T-helper 1 cell treated with Interleukin-12 subunit alpha and Interleukin-12 subunit beta and Interleukin-4 antibody, amounts not matched to agents 30 μg/mL and 1 μg/mL, for 36 hours (primary cell): ENCODE data around the gene CLEC12A.

Experiments
- H3K27ac Mint-ChIP-seq: one replicate; pipeline ENCODE4 v1.8.0; 2021; ENCODE audit warnings: mild to moderate bottlenecking, mixed read lengths
- H3K27me3 Mint-ChIP-seq: one replicate; pipeline ENCODE4 v1.8.0; 2021; ENCODE audit warnings: low read depth, mixed read lengths
- H3K36me3 Mint-ChIP-seq: one replicate; pipeline ENCODE4 v1.8.0; 2021; ENCODE audit warnings: low read depth, mixed read lengths
- H3K4me1 Mint-ChIP-seq: one replicate; pipeline ENCODE4 v1.8.0; 2021; ENCODE audit warnings: low read depth, mixed read lengths
- H3K4me3 Mint-ChIP-seq: one replicate; pipeline ENCODE4 v1.8.0; 2021; ENCODE audit warnings: mild to moderate bottlenecking, moderate library complexity, mixed read lengths
- H3K9me3 Mint-ChIP-seq: one replicate; pipeline ENCODE4 v1.8.0; 2021; ENCODE audit warnings: mixed read lengths

The CLEC12A gene

DNA sequence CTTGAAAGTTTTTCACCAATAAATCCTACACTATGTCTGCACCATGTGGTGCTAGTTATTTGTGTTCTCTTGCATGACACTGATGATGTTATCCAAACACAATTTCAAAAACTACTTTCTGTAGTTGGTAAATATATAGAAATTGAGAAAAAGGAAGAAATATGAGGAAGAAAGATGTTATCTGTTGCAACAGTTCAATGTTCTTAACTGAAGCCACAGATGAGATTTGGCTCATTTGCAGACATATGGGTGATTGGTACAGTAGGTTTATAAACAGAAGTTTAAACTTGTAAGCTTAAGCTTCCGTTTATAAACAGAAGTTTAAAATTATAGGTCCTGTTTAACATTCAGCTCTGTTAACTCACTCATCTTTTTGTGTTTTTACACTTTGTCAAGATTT lies at the start of gene CLEC12A:
Gene CLEC12A (plus strand): TSS at position 229 of the 400 bp plus-strand sequence. CDS start 188 bp downstream, outside the sequence.
- H3K36me3 Mint-ChIP-seq: no peaks in the 10 kb centered on the region
- H3K9me3 Mint-ChIP-seq: peaks cover 6% of the 10 kb centered on the region
- H3K4me1 Mint-ChIP-seq: no peaks in the 10 kb centered on the region
- peaks cover 41% of the 10 kb centered on the region for H3K27me3 Mint-ChIP-seq
- H3K27ac Mint-ChIP-seq: no peak within 1 kb of the TSS
- H3K4me3 Mint-ChIP-seq: no peak within 1 kb of the TSS

DNA sequence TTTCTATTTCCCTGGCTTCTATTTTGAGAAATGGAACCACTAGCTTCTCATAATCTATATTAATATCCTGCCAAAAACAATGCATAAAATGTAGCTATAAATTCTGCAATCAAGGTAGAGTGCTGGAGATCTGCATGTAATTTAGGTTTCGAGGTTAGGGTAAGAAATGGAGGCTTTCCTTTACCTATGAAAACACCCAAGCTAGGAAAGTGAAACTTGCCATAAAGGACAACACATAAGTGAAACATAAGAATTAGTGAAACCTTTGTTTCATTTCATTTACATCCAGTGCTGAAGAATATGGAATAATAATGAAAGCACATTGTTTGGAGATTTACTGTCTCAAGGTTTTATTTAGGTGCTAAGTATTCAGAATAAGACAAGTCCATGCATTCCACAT lies 48.8 kb upstream of the CLEC12A start:
- Mint-ChIP-seq H3K4me1 (peaks cover 20% of the 10 kb centered on the region), H3K36me3 (peaks cover 4% of the 10 kb centered on the region), H3K4me3 (peak overlapping the region; percentile 9), H3K27ac (no peak overlapping the region), H3K9me3 (peaks cover 4% of the 10 kb centered on the region), H3K27me3 (peaks cover 21% of the 10 kb centered on the region)

DNA sequence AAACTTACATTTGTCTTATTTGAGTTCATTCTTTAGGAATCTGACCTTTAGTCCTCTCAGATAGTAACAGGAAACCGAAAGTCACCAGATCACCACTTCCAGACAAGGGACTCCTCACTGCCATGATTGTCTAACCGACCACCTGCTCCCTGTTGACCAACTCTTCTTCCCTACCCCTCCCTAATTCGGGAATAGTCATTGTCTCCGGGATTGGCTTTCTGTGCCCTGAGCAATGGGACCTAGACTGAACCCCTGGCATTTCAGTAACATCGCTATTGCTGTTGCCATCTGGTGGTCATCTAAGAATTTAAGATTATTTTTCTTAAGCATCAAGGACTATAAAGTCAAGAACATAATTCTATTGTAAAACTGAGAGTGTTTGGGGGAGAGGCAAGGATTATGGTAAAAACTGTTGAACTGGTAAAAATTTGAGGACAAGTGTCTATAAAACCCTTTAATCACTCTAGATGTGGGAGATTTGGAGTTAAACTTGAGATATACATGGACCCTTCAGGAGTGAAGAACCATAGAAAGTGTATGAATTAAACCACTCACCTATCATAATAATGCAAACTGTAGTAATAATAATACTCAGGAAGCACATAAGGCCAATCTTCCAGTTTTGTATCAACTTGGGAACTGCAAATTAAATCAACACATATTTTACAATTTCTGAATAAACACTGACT lies 45.4 kb upstream of the CLEC12A start:
- H3K27me3 Mint-ChIP-seq: peaks cover 22% of the 10 kb centered on the region
- peaks cover 20% of the 10 kb centered on the region for H3K4me1 Mint-ChIP-seq
- H3K9me3 Mint-ChIP-seq: no peaks in the 10 kb centered on the region
- peak overlapping the region; percentile 73 for H3K4me3 Mint-ChIP-seq
- peaks cover 2% of the 10 kb centered on the region for H3K36me3 Mint-ChIP-seq
- H3K27ac Mint-ChIP-seq: no peak overlapping the region

DNA sequence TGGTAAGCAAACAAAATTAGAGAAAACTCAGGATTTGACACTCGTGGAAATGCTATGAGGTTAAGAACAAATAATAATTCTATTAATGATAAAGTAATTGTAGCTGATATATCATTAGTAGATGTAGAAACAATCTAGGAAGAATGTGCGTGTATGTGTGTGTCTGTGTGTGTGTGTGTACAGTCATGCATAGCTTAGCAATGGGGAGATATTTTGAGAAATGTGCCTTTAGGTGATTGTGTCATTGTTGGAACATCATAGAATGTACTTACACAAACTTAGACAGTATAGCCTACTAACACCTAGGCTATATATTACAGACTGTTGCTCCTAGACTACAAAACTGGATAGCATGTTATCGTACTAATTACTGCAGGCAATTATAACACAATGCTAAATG lies 44.3 kb upstream of the CLEC12A start:
- Mint-ChIP-seq H3K4me1 (peaks cover 18% of the 10 kb centered on the region), H3K36me3 (peaks cover 2% of the 10 kb centered on the region), H3K27me3 (peaks cover 27% of the 10 kb centered on the region), H3K4me3 (no peak overlapping the region), H3K9me3 (no peaks in the 10 kb centered on the region), H3K27ac (no peak overlapping the region)

GRCh38 chr12:9928607-9929006 lies 42.6 kb upstream of the CLEC12A start:
- Mint-ChIP-seq H3K9me3 (no peaks in the 10 kb centered on the region), H3K4me3 (no peak overlapping the region), H3K27me3 (peaks cover 39% of the 10 kb centered on the region), H3K4me1 (peaks cover 5% of the 10 kb centered on the region), H3K27ac (no peak overlapping the region), H3K36me3 (no peaks in the 10 kb centered on the region)

GRCh38 chr12:9931245-9931644 lies 40.0 kb upstream of the CLEC12A start:
- no peaks in the 10 kb centered on the region for H3K4me1 Mint-ChIP-seq
- no peaks in the 10 kb centered on the region for H3K36me3 Mint-ChIP-seq
- no peak overlapping the region for H3K27ac Mint-ChIP-seq
- no peaks in the 10 kb centered on the region for H3K9me3 Mint-ChIP-seq
- H3K27me3 Mint-ChIP-seq: peaks cover 38% of the 10 kb centered on the region
- no peak overlapping the region for H3K4me3 Mint-ChIP-seq

GRCh38 chr12:9932270-9932669 lies 38.9 kb upstream of the CLEC12A start, which contains the start of gene CLEC2A:
CLEC2A (minus strand) TSS chr12:9932370; CDS start chr12:9932329, 41 bp downstream.
- Mint-ChIP-seq H3K27ac (no peak within 1 kb of the TSS), H3K27me3 (peaks cover 35% of the 10 kb centered on the region), H3K9me3 (no peaks in the 10 kb centered on the region), H3K4me1 (no peaks in the 10 kb centered on the region), H3K36me3 (no peaks in the 10 kb centered on the region), H3K4me3 (no peak within 1 kb of the TSS)

DNA sequence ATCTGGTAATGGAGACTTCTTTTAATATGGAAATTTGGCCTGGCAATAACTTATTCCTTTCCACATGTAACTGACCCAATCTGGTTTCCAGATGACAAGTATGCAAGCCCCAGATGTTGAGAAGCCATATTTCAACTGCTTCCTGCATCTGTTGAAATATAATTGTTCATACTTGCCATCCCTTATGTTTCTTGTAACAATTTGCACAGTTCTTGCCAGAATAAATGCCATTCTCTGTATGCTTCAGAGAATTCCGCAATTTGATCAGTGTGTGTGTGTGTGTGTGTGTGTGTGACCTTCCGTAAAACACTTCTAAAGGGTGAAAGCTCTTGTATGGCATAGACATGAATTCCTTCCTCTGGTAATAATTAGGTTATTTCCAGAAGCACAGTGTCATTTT lies 37.3 kb upstream of the CLEC12A start:
- no peaks in the 10 kb centered on the region for H3K36me3 Mint-ChIP-seq
- H3K4me1 Mint-ChIP-seq: no peaks in the 10 kb centered on the region
- H3K27ac Mint-ChIP-seq: no peak overlapping the region
- no peak overlapping the region for H3K4me3 Mint-ChIP-seq
- H3K27me3 Mint-ChIP-seq: peaks cover 24% of the 10 kb centered on the region
- no peaks in the 10 kb centered on the region for H3K9me3 Mint-ChIP-seq

GRCh38 chr12:9935026-9935425 lies 36.2 kb upstream of the CLEC12A start:
- H3K27ac Mint-ChIP-seq: no peak overlapping the region
- no peaks in the 10 kb centered on the region for H3K4me1 Mint-ChIP-seq
- H3K36me3 Mint-ChIP-seq: no peaks in the 10 kb centered on the region
- no peak overlapping the region for H3K4me3 Mint-ChIP-seq
- H3K27me3 Mint-ChIP-seq: peaks cover 24% of the 10 kb centered on the region
- H3K9me3 Mint-ChIP-seq: no peaks in the 10 kb centered on the region

GRCh38 chr12:9936591-9936990 lies 34.6 kb upstream of the CLEC12A start:
- no peak overlapping the region for H3K4me3 Mint-ChIP-seq
- H3K27ac Mint-ChIP-seq: no peak overlapping the region
- H3K36me3 Mint-ChIP-seq: no peaks in the 10 kb centered on the region
- H3K9me3 Mint-ChIP-seq: no peaks in the 10 kb centered on the region
- H3K4me1 Mint-ChIP-seq: peaks cover 6% of the 10 kb centered on the region
- H3K27me3 Mint-ChIP-seq: peaks cover 16% of the 10 kb centered on the region

- no peak overlapping the region for H3K4me3 Mint-ChIP-seq
- no peaks in the 10 kb centered on the region for H3K36me3 Mint-ChIP-seq
- peaks cover 18% of the 10 kb centered on the region for H3K4me1 Mint-ChIP-seq
- H3K27me3 Mint-ChIP-seq: peaks cover 17% of the 10 kb centered on the region
- no peaks in the 10 kb centered on the region for H3K9me3 Mint-ChIP-seq
- H3K27ac Mint-ChIP-seq: no peak overlapping the region
Observed at GRCh38 chr12:9940375-9940774, 30.8 kb upstream of the CLEC12A start.

DNA sequence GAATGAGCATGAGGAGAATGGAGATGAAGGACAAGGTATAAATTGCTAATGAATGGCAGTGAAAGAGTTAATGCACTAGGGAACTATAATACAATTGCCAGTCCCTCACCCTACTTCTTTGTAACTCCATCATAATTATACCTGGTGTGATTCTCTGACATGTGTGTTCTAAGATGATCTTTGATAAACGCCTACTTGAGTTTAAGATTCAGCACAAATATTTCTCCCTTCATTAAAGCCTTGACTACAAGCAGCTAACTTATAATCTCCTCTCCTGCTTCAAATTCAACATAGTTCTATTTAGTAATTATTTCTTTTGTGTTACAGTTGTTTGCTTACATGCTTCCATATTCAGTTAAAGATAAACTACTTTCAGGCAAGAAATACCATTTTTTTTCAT lies 29.4 kb upstream of the CLEC12A start:
- peaks cover 17% of the 10 kb centered on the region for H3K27me3 Mint-ChIP-seq
- no peak overlapping the region for H3K4me3 Mint-ChIP-seq
- H3K9me3 Mint-ChIP-seq: no peaks in the 10 kb centered on the region
- peaks cover 21% of the 10 kb centered on the region for H3K4me1 Mint-ChIP-seq
- H3K36me3 Mint-ChIP-seq: peaks cover 3% of the 10 kb centered on the region
- no peak overlapping the region for H3K27ac Mint-ChIP-seq

- H3K27ac Mint-ChIP-seq: peak overlapping the region; percentile 62
- H3K9me3 Mint-ChIP-seq: no peaks in the 10 kb centered on the region
Observed at GRCh38 chr12:9943240-9943639, 28.0 kb upstream of the CLEC12A start.

GRCh38 chr12:9944391-9944790 lies 26.8 kb upstream of the CLEC12A start:
- H3K36me3 Mint-ChIP-seq: peaks cover 5% of the 10 kb centered on the region
- H3K27me3 Mint-ChIP-seq: peaks cover 17% of the 10 kb centered on the region
- peak overlapping the region; percentile 7 for H3K4me3 Mint-ChIP-seq
- peaks cover 43% of the 10 kb centered on the region for H3K4me1 Mint-ChIP-seq
- H3K27ac Mint-ChIP-seq: no peak overlapping the region
- no peaks in the 10 kb centered on the region for H3K9me3 Mint-ChIP-seq

More at GRCh38 chr12:9943240-9943639, 28.0 kb upstream of the CLEC12A start:
- Mint-ChIP-seq H3K4me1 (peaks cover 32% of the 10 kb centered on the region), H3K27me3 (peaks cover 17% of the 10 kb centered on the region), H3K36me3 (peaks cover 3% of the 10 kb centered on the region), H3K4me3 (peak overlapping the region; percentile 84)

- Mint-ChIP-seq H3K4me3 (no peak overlapping the region), H3K27ac (peak overlapping the region; percentile 45), H3K9me3 (no peaks in the 10 kb centered on the region), H3K27me3 (peaks cover 8% of the 10 kb centered on the region), H3K4me1 (peaks cover 54% of the 10 kb centered on the region), H3K36me3 (peaks cover 5% of the 10 kb centered on the region)
Observed at GRCh38 chr12:9947674-9948073, 23.5 kb upstream of the CLEC12A start.
